Fibroblast of mammary gland (primary cell): ENCODE measurements around the gene LMAN2.

Source experiments
- DNase-seq: peaks from one replicate; pipeline ENCODE4 v3.0.0-alpha.2; 2010; ENCODE audit warnings: low read depth
- H3K4me3 ChIP-seq: 2 replicates; pipeline ENCODE4 v1.5.1; 2011; ENCODE audit warnings: low read depth, mild to moderate bottlenecking, low read length, moderate library complexity; ENCODE audit not compliant: control insufficient read depth
- CTCF ChIP-seq: conservative IDR thresholded peaks from 2 replicates; pipeline ENCODE4 v1.5.1; 2011; ENCODE audit warnings: low read depth, low read length, inconsistent platforms; ENCODE audit not compliant: control insufficient read depth, insufficient read depth

The LMAN2 gene

GRCh38 chr5:177332031-177332895 lies 19.2 kb downstream of the LMAN2 start:
- no peak for DNase-seq
- no peak overlapping the region for H3K4me3 ChIP-seq
- TF ChIP-seq CTCF = no peak

GRCh38 chr5:177330991-177331842 lies 20.3 kb downstream of the LMAN2 start:
- DNase-seq = no peak
- TF ChIP-seq CTCF = no peak
- H3K4me3 ChIP-seq = no peak overlapping the region

- no peak for DNase-seq
- H3K4me3 ChIP-seq = no peak overlapping the region
- no peak for TF ChIP-seq CTCF
These were observed 21.6 kb downstream of the LMAN2 start for GRCh38 chr5:177329883-177330282.

- TF ChIP-seq CTCF = no peak
- no peak for DNase-seq
These were observed 22.8 kb downstream of the LMAN2 start for GRCh38 chr5:177328545-177329231.

GRCh38 chr5:177327539-177328522 lies 23.6 kb downstream of the LMAN2 start:
- H3K4me3 ChIP-seq = no peak overlapping the region
- peak; percentile 83 for DNase-seq
- TF ChIP-seq CTCF = peak; percentile 11

More at GRCh38 chr5:177328545-177329231, 22.8 kb downstream of the LMAN2 start:
- H3K4me3 ChIP-seq = no peak overlapping the region
